ENCODE measurements around the gene PCSK4. TPM values are rescaled to one million over a fixed set of nuclear protein-coding genes. Genes with fewer than 3 reads are reported as not detected.

PCSK4 gene
- total and polyA plus RNA-seq, 9 of the 15 experiments (the other 6 are each of a cell fraction or from before 2014, with no cell fraction given) = 0.01 to 9.1 (median 2.1) TPM; not detected in 1

DNA sequence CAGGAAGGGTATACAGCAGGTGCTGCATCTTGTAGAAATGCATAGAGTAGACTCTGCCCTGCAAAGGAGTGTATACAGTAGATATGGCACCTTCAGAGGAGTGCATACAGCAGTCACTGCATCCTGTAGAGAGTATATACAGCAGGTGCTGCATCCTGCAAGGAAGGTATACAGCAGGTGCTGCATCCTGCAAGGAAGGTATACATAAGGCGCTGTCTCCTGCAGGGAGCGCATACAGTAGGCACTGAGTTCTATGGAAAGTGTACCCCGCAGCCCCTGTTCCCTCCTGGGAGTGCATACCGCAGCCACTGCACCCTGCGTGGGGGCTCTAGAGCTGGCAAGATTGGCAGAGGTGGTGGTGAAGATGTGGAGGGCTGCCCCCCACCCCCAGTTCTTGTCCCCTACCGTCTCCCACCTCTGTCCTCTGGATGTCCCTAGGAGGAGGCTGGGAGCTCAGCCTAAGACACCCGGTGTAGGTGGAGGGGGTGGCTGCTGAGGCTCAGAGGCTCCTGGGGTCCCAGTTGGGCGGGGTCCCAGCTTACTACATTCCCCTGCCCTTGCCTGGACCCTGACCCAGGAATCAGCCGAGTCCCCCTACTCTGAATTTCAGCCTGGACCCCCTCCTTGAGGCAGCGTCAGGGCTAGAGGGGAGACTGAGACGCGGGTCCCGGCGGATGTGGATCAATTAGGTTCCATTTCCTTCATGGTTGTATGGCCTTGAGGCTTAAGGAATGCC, 25.0 kb upstream of the PCSK4 start:
- H3K27ac ChIP-seq (ENCODE audit: extremely low read depth, low read depth, low read length) = no peak overlapping the region
- H3K9me3 ChIP-seq (replicated peaks; ENCODE audit: control insufficient read depth, insufficient read depth, low read depth, low read length) = peaks cover 3% of the 10 kb centered on the region
- FAIRE-seq = no peak
- no peak overlapping the region for H3K4me2 ChIP-seq (ENCODE audit: insufficient read depth, low read length)
- ChIA-PET CTCF (ENCODE audit: low intra/inter-chr PET ratio) (no interaction called here), POLR2A (no interaction called here)
- in situ Hi-C loops (cut with MboI) (no loop called here), intact Hi-C loops (cut with micrococcal nuclease) (loop anchor here (5.0 kb wide), 1 partner anchor 58 kb away; no protein-coding TSS in a partner anchor)
- WGBS (ENCODE audit: insufficient coverage, low coverage, missing lambda C conversion rate) = 44% methylated on average over 13 of the region's 14 CpGs
- H3K4me1 ChIP-seq (replicated peaks in 1 of 2; ENCODE audit: control insufficient read depth in 2 of 2, insufficient read depth in 2 of 2, low read length in 2 of 2) = peaks cover 0 to 47% of the 10 kb centered on the region in 2 experiments
- DNase-seq (ENCODE audit: extremely low read depth in 1 of 4, low spot score in 3 of 4) = no peak
- H3K9me1 ChIP-seq (ENCODE audit: control insufficient read depth, insufficient read depth, low read length) = no peaks in the 10 kb centered on the region
- 0 out of 5 replicates have a peak, but pooled peaks cover 0 to 3% of the 10 kb centered on the region in 2 experiments for H3K27me3 ChIP-seq (ENCODE audit: control insufficient read depth in 2 of 2, insufficient read depth in 2 of 2, low read length in 2 of 2)
- H3K79me2 ChIP-seq (ENCODE audit: control insufficient read depth, insufficient read depth, low read length) = peaks cover 11% of the 10 kb centered on the region; the same call in 2 of the 3 replicates
- peak overlapping the region in 1 of 2 experiments; percentile 37; a peak in 1 of 4 replicates for H3K9ac ChIP-seq (ENCODE audit: insufficient read depth in 1 of 2, low read depth in 2 of 2, low read length in 2 of 2)
- TF ChIP-seq ZKSCAN8 (CRISPR knock-in tag; IDR thresholded peaks at IDR 0.05) (peak; percentile 99), ZNF707 (CRISPR knock-in tag; conservative IDR thresholded peaks at IDR 0.05) (no peak), MYC (IDR thresholded peaks at IDR 0.05; ENCODE audit: low read depth, low read length) (no peak), MYC (CRISPR knock-in tag; IDR thresholded peaks at IDR 0.05; ENCODE audit: borderline replicate concordance, low read depth) (no peak), ZFP36 (IDR thresholded peaks at IDR 0.05; ENCODE audit: low read depth, low read length, partially characterized antibody) (peak; percentile 18), HLTF (IDR thresholded peaks at IDR 0.05) (no peak)
- peaks cover 4% of the 10 kb centered on the region; the same call in 1 of the 3 replicates for H3K36me3 ChIP-seq (ENCODE audit: control insufficient read depth, insufficient read depth, low read length)
- H4K20me1 ChIP-seq (replicated peaks; ENCODE audit: control insufficient read depth, insufficient read depth, low read length) = no peaks in the 10 kb centered on the region
- no peak for ATAC-seq
- no peak overlapping the region for H3K4me3 ChIP-seq
- no TSS peak for BruUV-seq (replicated peaks)
- no peak overlapping the region for H2AFZ ChIP-seq (ENCODE audit: low read depth, low read length)
